IPS-20b (cell line): ENCODE data around the gene ZFP64.
"Not testable (repeated sequence)": the region's sequence is repeated elsewhere in the genome, so short reads cannot be mapped to it uniquely, and the experiment has no call there.

Experiments
- H3K27ac ChIP-seq: one replicate; pipeline ENCODE4 v1.5.1; 2013; ENCODE audit warnings: low read length
- H3K27me3 ChIP-seq: 2 replicates; pipeline ENCODE4 v1.6.1; 2013; ENCODE audit warnings: mild to moderate bottlenecking, low read length, inconsistent platforms; ENCODE audit not compliant: insufficient read depth
- H3K36me3 ChIP-seq: 2 replicates; pipeline ENCODE4 v1.6.1; 2013; ENCODE audit warnings: low read depth, mild to moderate bottlenecking, inconsistent platforms, low read length, moderate library complexity; ENCODE audit not compliant: insufficient read depth
- H3K4me1 ChIP-seq: 2 replicates; pipeline ENCODE4 v1.6.1; 2013; ENCODE audit warnings: mild to moderate bottlenecking, control low read depth, inconsistent platforms, low read length, moderate library complexity; ENCODE audit not compliant: insufficient read depth
- H3K4me3 ChIP-seq: 2 replicates; pipeline ENCODE4 v1.5.1; 2013; ENCODE audit warnings: mild to moderate bottlenecking, low read length, inconsistent platforms
- H3K9ac ChIP-seq: 2 replicates; pipeline ENCODE4 v1.6.1; 2013; ENCODE audit warnings: low read depth, mild to moderate bottlenecking, inconsistent platforms, low read length, moderate library complexity
- H3K9me3 ChIP-seq: 2 replicates; pipeline ENCODE4 v1.6.1; 2013; ENCODE audit warnings: mild to moderate bottlenecking, low read depth, low read length, inconsistent platforms; ENCODE audit not compliant: insufficient read depth

ZFP64 gene

DNA sequence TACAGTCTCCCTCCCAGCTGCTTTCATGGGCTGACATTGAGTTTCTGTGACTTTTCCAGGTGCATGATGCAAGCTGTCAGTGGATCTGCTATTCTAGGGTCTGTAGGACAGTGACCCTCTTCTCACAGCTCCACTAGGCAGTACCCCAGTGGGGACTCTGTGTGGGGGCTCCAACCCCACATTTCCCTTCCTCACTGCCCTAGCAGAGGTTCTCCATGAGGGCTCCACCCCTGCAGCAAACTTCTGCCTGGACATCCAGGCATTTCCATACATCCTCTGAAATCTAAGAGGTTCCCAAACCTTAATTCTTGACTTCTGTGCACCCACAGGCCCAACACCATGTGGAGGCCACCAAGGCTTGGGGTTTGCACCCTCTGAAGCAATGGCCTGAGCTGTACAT is 29.3 kb upstream of the ZFP64 start:
- H3K27ac ChIP-seq, H3K4me3 ChIP-seq, H3K36me3 ChIP-seq, H3K4me1 ChIP-seq, H3K27me3 ChIP-seq, H3K9ac ChIP-seq: not testable (repeated sequence)
- peaks cover 18% of the 10 kb centered on the region for H3K9me3 ChIP-seq

DNA sequence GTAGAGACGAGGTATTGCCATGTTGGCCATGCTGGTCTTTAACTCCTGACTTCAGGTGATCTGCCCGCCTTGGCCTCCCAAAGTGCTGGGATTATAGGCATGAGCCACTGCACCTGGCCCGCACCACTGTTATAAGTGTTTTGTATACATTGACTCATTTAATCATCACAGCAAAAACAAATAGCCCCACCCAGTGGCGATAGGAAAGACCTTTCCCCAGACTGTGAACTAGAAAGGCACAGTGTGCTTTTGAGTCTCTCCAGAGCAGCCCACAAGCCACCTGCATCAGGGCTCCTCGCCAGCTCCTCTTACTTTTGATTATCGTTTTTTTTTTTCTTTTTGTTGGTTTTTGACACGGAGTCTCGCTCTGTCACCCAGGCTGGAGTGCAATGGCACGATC is 27.9 kb upstream of the ZFP64 start:
- no peak overlapping the region for H3K9ac ChIP-seq
- H3K4me1 ChIP-seq: no peaks in the 10 kb centered on the region
- no peaks in the 10 kb centered on the region for H3K36me3 ChIP-seq
- no peak overlapping the region for H3K27ac ChIP-seq
- peaks cover 18% of the 10 kb centered on the region for H3K9me3 ChIP-seq
- no peak overlapping the region for H3K4me3 ChIP-seq
- no peaks in the 10 kb centered on the region for H3K27me3 ChIP-seq

DNA sequence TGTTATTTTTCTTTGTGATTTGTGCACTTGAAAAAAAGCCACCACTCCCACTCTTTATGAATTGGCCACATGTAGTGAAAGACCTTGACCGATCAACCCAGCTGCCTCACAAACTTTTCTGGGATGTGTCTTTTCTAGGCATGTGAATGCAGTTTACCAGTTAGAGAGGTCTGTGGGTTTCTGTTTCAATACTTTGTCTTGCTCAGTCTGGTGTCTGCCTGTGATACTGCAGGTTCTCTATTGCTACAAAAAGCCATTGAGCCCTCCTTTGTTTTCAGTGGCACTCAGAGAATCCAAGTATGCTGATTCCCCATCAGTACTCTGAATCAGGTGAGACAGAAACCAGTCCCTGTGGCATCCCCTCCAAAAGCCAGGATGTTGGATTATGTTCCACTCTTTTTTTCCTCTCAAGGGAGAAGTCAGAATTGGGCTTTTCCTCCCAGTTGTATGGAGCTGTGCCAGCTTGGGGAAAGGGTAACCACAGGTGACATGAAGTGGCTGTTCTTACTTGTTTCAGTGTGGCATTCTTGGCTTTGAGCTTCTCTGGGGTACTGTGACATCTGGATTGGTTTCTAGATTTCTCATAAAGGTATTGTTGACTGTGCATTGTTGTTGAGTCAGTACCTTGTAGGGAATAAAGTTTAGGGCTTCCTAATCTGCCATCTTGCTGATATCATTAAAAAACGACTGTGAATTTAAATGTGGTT is 26.3 kb upstream of the ZFP64 start:
- H3K36me3 ChIP-seq: no peaks in the 10 kb centered on the region
- no peak overlapping the region for H3K27ac ChIP-seq
- no peaks in the 10 kb centered on the region for H3K27me3 ChIP-seq
- no peak overlapping the region for H3K9ac ChIP-seq
- no peaks in the 10 kb centered on the region for H3K4me1 ChIP-seq
- no peak overlapping the region for H3K4me3 ChIP-seq
- peaks cover 18% of the 10 kb centered on the region for H3K9me3 ChIP-seq

DNA sequence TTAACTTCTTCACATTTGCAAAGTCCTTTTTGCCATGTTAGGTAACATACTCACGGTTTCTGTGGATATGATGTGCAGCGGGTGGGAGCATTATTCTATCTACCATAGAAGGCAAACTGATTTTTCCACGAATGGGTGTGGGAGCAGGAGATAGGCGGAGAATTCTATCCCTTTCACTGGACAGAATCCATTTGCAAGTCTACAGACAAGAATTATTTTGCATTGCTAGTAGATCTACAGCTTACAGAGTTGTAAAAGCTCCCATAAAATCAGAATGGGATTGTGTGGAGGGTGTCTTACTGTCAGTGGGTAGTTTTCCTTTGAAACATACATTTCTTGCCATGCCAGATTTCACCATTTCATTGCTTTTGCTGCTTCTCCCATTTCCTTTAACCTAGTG is 22.4 kb upstream of the ZFP64 start:
- Histone ChIP-seq H3K4me3 (no peak overlapping the region), H3K9me3 (no peaks in the 10 kb centered on the region), H3K36me3 (no peaks in the 10 kb centered on the region), H3K9ac (no peak overlapping the region), H3K4me1 (peaks cover 7% of the 10 kb centered on the region; the same call in 1 of the 2 replicates), H3K27me3 (no peaks in the 10 kb centered on the region), H3K27ac (no peak overlapping the region)

- no peaks in the 10 kb centered on the region for H3K36me3 ChIP-seq
- no peak overlapping the region for H3K4me3 ChIP-seq
- no peaks in the 10 kb centered on the region for H3K27me3 ChIP-seq
- H3K9ac ChIP-seq: no peak overlapping the region
- H3K27ac ChIP-seq: no peak overlapping the region
- H3K4me1 ChIP-seq: peaks cover 7% of the 10 kb centered on the region; the same call in 1 of the 2 replicates
- H3K9me3 ChIP-seq: no peaks in the 10 kb centered on the region
These were observed 21.4 kb upstream of the ZFP64 start for GRCh38 chr20:52212943-52213342.

GRCh38 chr20:52210037-52210990 is 18.7 kb upstream of the ZFP64 start:
- no peaks in the 10 kb centered on the region for H3K27me3 ChIP-seq
- no peak overlapping the region for H3K27ac ChIP-seq
- no peaks in the 10 kb centered on the region for H3K9me3 ChIP-seq
- peaks cover 7% of the 10 kb centered on the region; the same call in 1 of the 2 replicates for H3K4me1 ChIP-seq
- H3K4me3 ChIP-seq: peak overlapping the region; percentile 24
- H3K36me3 ChIP-seq: no peaks in the 10 kb centered on the region
- H3K9ac ChIP-seq: peak overlapping the region; percentile 0; the same call in 1 of the 2 replicates

DNA sequence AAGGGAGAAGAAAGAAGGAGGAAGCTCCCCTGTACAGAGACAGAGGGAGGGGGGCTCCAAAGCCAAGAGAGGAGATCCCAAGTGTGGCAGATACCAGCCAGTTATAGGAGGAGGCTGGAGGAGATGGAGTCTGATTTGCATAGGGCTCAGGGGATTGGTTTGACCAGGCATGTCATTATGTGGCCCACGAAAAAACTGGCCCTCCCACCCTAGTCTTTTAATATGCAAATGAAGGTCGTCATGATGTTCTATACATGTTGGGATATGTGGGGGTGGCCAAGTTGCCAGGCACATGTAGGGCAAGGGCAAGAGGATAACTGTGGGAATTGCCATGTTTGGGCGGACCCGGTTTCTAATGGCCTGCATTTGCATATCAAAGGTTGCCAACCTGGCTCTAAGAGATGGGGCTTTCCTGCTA is 17.6 kb upstream of the ZFP64 start:
- Histone ChIP-seq H3K9ac (no peak overlapping the region), H3K4me3 (peak overlapping the region; percentile 24; the same call in 1 of the 2 replicates), H3K27me3 (no peaks in the 10 kb centered on the region), H3K9me3 (no peaks in the 10 kb centered on the region), H3K36me3 (no peaks in the 10 kb centered on the region), H3K27ac (no peak overlapping the region), H3K4me1 (peaks cover 7% of the 10 kb centered on the region; the same call in 1 of the 2 replicates)

DNA sequence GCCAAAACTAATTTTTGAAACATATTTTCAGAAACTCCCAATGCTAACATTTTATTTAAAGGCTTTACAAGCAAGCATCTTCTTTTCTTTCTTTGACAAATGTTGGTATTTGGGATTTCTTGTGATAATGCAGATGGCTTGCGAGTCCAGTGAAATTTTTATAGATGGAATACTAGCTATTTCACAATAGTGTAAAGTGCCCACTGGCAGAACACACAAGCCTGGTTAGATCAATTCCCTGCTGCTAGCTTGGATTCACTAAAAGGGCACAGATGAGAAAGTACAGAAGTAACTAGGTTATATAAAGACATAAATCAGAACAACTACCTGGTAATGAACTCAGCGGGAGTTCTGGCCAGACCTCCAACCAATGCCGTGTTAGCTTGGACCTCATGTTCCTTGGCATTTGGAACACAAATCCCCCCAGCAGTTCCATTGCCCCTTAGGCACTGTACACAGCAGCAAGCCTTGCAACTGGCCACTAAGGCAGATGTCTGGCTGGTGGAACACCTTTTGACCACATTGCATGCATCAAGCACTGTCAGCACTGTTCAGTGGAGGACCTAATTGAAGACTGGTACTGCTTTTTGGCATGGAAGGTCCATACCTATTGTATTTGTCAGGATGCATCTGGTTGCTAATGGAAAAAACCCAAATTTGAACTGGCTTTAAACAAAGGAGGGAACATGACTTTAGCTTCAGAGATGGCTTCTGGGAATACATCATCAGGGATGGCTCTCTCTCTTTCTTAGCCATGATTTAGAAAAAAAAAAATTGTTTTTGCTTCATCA is 15.6 kb upstream of the ZFP64 start:
- no peaks in the 10 kb centered on the region for H3K9me3 ChIP-seq
- no peak overlapping the region for H3K4me3 ChIP-seq
- no peaks in the 10 kb centered on the region for H3K27me3 ChIP-seq
- peaks cover 7% of the 10 kb centered on the region; the same call in 1 of the 2 replicates for H3K4me1 ChIP-seq
- no peaks in the 10 kb centered on the region for H3K36me3 ChIP-seq
- no peak overlapping the region for H3K9ac ChIP-seq
- no peak overlapping the region for H3K27ac ChIP-seq

GRCh38 chr20:52204136-52204535 is 12.6 kb upstream of the ZFP64 start:
- H3K27ac ChIP-seq: no peak overlapping the region

DNA sequence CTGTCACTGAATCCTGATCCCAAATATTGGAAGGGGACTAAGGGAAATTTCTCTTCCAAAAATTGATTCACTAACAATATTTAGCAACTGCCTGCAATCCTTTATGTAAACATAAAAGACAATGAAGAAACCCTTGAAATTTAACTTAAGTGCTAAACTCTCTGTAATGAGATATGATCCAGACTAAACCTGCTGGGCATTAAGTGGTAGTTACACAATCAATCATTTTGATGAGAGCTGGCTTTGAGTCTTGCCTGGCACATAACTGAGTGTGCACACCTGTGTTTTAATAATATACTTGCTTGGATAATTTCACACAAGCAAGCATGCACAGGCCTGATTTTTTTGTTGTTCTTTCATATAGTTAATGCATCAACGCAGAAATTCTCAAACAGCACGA is 9.8 kb upstream of the ZFP64 start:
- Histone ChIP-seq H3K9me3 (no peaks in the 10 kb centered on the region), H3K27ac (no peak overlapping the region), H3K4me3 (no peak overlapping the region), H3K9ac (no peak overlapping the region), H3K27me3 (no peaks in the 10 kb centered on the region), H3K4me1 (no peaks in the 10 kb centered on the region), H3K36me3 (no peaks in the 10 kb centered on the region)

More at GRCh38 chr20:52204136-52204535, 12.6 kb upstream of the ZFP64 start:
- H3K9ac ChIP-seq: no peak overlapping the region
- no peaks in the 10 kb centered on the region for H3K36me3 ChIP-seq
- no peaks in the 10 kb centered on the region; the same call in 1 of the 2 replicates for H3K4me1 ChIP-seq
- no peaks in the 10 kb centered on the region for H3K27me3 ChIP-seq
- H3K9me3 ChIP-seq: no peaks in the 10 kb centered on the region
- H3K4me3 ChIP-seq: no peak overlapping the region

GRCh38 chr20:52200870-52201269 is 9.3 kb upstream of the ZFP64 start:
- no peak overlapping the region for H3K27ac ChIP-seq
- H3K9me3 ChIP-seq: no peaks in the 10 kb centered on the region
- no peaks in the 10 kb centered on the region for H3K27me3 ChIP-seq
- no peak overlapping the region for H3K9ac ChIP-seq
- H3K4me3 ChIP-seq: no peak overlapping the region
- no peaks in the 10 kb centered on the region for H3K4me1 ChIP-seq
- H3K36me3 ChIP-seq: no peaks in the 10 kb centered on the region
